Fibroblast of the aortic adventitia (primary cell): ENCODE data around the gene XKR7. TPM values are rescaled to one million over a fixed set of nuclear protein-coding genes. Genes with fewer than 3 reads are reported as not detected.

Source experiments
- DNase-seq: peaks from one replicate; pipeline ENCODE4 v3.0.0-alpha.2; 2010; ENCODE audit warnings: low read depth
- H3K4me3 ChIP-seq: 2 replicates; pipeline ENCODE4 v1.5.1; 2011; ENCODE audit warnings: low read depth, mild to moderate bottlenecking, control low read depth, low read length, moderate library complexity
- total RNA-seq: library from RNA; depleted of rRNA; stranded (reverse); fragments of >200 nt; gene quantifications from 2 replicates; pipeline ENCODE4 v1.2.3, GENCODE V29; 2012; ENCODE audit warnings: low replicate concordance
- TF ChIP-seq, protein P1 (sequence below): IDR thresholded peaks from 2 replicates; pipeline ENCODE4 v1.5.1; 2011; ENCODE audit warnings: mild to moderate bottlenecking, low read length, control low read depth, inconsistent platforms; ENCODE audit not compliant: insufficient read depth

The XKR7 gene
- total RNA-seq, 1 donor = not detected

DNA sequence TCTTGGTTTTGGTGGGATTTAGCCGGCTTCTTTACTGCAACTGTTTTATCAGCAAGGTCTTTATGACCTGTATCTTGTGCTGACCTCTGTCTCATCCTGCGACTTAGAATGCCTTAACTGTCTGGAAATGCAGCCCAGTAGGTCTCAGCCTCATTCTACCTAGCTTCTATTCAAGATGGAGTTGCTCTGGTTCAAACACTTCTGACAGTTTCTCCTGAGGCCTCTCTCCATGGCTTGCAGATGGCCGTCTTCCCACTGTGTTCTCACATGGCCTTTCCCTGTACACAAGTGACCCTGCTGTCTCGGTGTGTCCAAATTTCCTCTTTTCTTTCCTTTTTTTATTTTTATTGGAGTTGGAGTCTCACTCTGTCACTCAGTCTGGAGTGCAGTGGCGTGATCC is 38.1 kb downstream of the XKR7 start:
- no peak overlapping the region for H3K4me3 ChIP-seq
- no peak for DNase-seq
- TF ChIP-seq, protein P1, sequence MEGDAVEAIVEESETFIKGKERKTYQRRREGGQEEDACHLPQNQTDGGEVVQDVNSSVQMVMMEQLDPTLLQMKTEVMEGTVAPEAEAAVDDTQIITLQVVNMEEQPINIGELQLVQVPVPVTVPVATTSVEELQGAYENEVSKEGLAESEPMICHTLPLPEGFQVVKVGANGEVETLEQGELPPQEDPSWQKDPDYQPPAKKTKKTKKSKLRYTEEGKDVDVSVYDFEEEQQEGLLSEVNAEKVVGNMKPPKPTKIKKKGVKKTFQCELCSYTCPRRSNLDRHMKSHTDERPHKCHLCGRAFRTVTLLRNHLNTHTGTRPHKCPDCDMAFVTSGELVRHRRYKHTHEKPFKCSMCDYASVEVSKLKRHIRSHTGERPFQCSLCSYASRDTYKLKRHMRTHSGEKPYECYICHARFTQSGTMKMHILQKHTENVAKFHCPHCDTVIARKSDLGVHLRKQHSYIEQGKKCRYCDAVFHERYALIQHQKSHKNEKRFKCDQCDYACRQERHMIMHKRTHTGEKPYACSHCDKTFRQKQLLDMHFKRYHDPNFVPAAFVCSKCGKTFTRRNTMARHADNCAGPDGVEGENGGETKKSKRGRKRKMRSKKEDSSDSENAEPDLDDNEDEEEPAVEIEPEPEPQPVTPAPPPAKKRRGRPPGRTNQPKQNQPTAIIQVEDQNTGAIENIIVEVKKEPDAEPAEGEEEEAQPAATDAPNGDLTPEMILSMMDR = no peak

DNA sequence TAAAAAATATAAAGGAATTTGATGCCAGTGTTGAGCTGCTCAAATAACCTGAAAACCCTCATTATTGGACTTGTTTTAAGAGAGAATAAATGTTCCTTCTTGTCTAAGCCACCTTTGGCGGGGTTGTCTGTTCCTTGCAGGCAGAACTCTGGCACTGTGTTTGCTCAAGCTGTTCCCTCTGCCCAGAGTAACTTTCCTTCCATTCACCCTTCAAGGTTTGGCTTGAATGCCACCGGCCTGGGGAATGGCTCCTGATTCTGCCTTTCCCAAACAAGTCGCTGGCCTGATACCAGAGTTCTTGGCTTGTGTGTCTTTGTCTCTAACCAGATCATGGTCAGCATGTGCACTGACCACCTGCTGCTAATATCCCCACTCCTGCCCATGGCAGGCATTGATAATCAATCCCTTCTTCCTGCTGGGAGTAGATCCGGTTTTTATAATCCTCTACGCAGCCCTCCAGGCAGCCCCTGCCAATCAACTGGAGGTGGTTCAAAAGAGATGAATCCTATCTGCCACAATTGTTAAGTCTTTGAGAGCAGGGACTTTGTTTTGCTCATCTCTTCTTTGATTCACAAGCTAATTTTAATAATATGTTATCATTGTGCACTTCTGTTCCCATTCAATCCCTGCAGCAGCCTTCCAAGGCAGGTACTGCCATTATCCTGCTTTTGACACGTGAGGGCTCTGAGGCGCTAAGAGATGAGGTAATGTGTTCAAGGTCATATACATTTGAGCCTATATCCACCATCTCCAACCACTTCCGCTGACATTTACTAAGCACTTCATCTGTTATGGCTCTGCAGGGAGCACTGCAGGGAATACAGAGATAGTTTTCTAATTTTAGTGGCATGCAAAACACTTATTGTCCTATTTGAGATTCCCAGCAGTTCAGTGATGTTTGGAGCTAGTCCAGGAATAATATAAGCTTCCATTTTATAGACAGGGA is 39.2 kb downstream of the XKR7 start:
- no peak for DNase-seq
- H3K4me3 ChIP-seq = no peak overlapping the region
- TF ChIP-seq, protein P1 = no peak

DNA sequence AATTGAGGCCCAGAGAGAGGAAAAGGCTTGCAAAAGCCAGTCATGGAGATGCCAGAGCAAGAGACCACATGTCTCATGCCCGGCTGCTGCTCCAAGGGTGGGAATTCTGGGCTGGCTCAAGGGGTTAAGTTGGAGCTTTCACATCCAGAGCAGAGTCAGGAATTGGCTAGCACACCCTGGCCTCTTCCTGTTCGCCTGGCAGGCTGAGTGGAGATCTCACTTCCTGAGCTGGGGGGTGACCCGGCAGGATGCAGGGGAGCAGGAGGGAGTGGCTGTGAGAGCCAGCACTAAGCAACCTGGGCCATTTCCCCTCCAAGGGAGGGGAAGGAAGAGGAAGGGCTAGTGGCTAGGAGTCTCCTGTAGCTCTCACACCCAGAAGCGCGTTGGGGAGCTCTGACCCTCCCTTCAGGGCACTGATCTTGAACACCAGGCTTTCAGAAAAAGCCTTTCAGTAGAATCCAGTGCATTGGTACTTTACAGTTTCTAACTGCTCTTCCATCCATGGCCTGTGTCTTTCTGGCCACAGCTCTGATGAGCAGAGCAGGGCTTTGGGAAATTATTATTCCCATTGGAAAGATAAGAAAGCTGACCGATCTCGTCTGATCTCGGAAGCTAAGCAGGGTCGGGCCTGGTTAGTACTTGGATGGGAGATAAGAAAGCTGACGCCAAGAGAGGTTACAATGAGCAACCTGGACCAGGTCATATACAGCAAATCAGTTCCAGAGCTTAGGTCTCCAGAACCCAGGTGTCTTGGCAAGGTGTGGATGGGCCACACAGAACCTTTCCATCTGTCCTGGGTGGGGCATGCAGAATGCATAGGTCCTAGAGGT is 40.1 kb downstream of the XKR7 start:
- DNase-seq = no peak
- TF ChIP-seq, protein P1 = no peak
- H3K4me3 ChIP-seq = no peak overlapping the region

DNA sequence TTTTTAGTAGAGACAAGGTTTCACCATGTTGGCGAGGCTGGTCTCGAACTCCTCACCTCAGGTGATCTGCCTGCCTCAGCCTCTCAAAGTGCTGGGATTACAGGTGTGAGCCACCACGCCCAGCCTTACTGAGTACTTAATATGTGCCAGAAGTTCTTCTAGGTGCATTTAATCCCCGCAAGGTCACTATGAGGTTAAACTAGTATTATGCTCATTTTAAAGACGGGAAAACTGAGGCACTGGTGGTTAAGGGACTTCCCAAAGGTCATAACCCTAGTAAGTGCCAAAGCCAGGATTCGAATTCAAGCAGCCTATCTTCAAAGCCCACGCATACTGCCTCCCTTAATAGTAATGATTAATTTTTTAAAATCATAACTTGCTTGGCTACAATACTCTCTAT is 41.6 kb downstream of the XKR7 start:
- DNase-seq = no peak
- TF ChIP-seq, protein P1 = no peak
- no peak overlapping the region for H3K4me3 ChIP-seq

DNA sequence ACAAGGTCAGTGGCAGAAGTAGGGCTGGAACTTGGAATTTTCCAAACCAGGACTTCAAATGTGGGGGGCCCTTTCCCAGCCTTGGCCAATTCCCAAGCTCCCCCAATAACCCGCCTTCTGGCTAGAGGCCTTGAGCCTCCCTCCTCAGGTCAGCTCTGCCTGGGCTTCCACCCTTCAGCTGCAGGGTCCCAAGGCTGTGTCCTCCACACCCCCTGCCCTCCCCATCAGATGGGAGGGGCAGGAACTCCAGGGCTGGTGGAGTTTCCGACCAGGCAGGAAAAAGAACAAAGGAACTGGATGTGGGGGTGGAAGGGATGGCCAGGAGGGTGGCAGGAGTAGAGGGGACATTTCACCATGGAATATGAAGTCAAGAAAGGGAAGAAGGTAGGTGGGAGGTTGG is 42.1 kb downstream of the XKR7 start, which contains the start of gene CCM2L:
Gene CCM2L, plus strand, starts transcription at position 338 of the 400 bp plus-strand sequence. Its CDS starts 17 bp downstream, at position 355.
- no peak for DNase-seq
- no peak within 1 kb of the TSS for H3K4me3 ChIP-seq
- TF ChIP-seq, protein P1 = no peak

DNA sequence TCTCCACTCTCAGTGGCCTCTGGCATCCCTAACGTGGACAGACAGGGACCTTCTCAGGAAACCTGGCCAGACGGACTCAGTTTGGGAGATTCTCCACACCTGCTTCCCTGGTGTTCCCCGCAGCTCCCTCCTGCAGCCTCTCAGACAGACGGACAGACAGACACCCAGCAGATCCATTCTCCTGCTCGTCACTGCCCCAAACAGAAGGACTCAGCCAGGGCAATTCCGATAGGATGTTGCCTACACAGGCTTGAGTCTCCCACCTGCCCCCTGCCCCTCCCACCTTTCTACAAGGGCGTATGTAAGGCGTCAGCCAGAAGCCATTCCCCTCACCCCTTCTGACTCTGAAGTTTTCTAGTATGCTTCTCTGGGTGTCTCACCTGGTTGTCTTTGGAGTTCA is 42.7 kb downstream of the XKR7 start:
- DNase-seq = no peak
- no peak overlapping the region for H3K4me3 ChIP-seq
- TF ChIP-seq, protein P1 = no peak
